Adrenal gland (tissue), 12 donors: Measurements from ENCODE around the gene RFX8. TPM values are rescaled to one million over a fixed set of nuclear protein-coding genes. Genes with fewer than 3 reads are reported as not detected.

Source experiments
- DNase-seq, 7 donors: peaks; one replicate each; pipeline ENCODE4 v3.0.0-alpha.2; 2019 to 2020
- H3K27ac ChIP-seq, 5 donors: fragments of 200-600 bp; sonication (generic) in 4 of 5; 1 replicate in 3 of 5; 2 replicates in 2 of 5; pipeline versions ENCODE4 v1.5.1 to v1.8.0; 2016 to 2020; ENCODE audit warnings: mild to moderate bottlenecking in 1 of 5
- H3K27me3 ChIP-seq: fragments of 200-600 bp; 2 replicates; pipeline ENCODE4 v1.8.0; 2021
- H3K36me3 ChIP-seq, 2 donors: fragments of 200-600 bp; replicated peaks in 1 of 2; 1 replicate in 1 of 2; 2 replicates in 1 of 2; pipeline versions ENCODE4 v1.5.1 to v1.8.0; 2018 to 2022
- H3K4me1 ChIP-seq, 2 donors: fragments of 200-600 bp; replicated peaks in 1 of 2; 1 replicate in 1 of 2; 2 replicates in 1 of 2; pipeline versions ENCODE4 v1.5.1 to v1.8.0; 2018 to 2021
- H3K4me3 ChIP-seq, 4 donors: fragments of 200-600 bp; sonication (generic) in 3 of 4; one replicate each; pipeline ENCODE4 v1.5.1; 2016 to 2018
- H3K9me3 ChIP-seq, 3 donors: fragments of 200-600 bp; sonication (generic) in 1 of 3; replicated peaks in 1 of 3; 1 replicate in 2 of 3; 2 replicates in 1 of 3; pipeline versions ENCODE4 v1.5.1 to v1.8.0; 2016 to 2021
- POLR2A ChIP-seq, 2 donors: fragments of 450-650 bp; IDR thresholded peaks; one replicate each; pipeline ENCODE4 v1.6.1; 2017; ENCODE audit warnings: antibody characterized with exemption in 2 of 2, mild to moderate bottlenecking in 2 of 2, moderate library complexity in 1 of 2
- whole genome bisulfite sequencing, 4 donors: extraction: QIAGEN DNeasy Blood & Tissue Kit in 2 of 4; methylation state at CpG; one replicate each; pipeline versions ENCODE4 v1.1.5 to v1.1.7; 2013 to 2017; 5-methylcytosine and 5-hydroxymethylcytosine counted together
- intact Hi-C, 2 donors: fragments of 100-400 bp; cut with DNase I; formaldehyde crosslinking; loops; one replicate each; pipeline versions ENCODE4 v1.14.1 to v1.15.0; 2022 to 2023
- polyA plus RNA-seq, 3 donors: library from polyadenylated mRNA; stranded (reverse); fragments of 200-250 nt in 2 of 3; fragments of 350-450 nt in 1 of 3; fragmentation: Illumina TruSeq in 1 of 3; extraction: RNeasy Lipid Tissue Mini Kit (QIAGEN cat#74804) in 1 of 3; gene quantifications; one replicate each; pipeline ENCODE4 v1.2.3, GENCODE V29; 2013 to 2014
- total RNA-seq, 9 donors: library from RNA; depleted of rRNA in 4 of 9; stranded (reverse); fragments of >200 nt in 4 of 9; fragments of 120-200 nt in 1 of 9; fragmentation: NEBNext Ultra II Directional in 1 of 9; extraction: Animal tissue kit (Norgen Biotek cat#: 25700) in 1 of 9; gene quantifications; one replicate each; pipeline versions ENCODE4 v1.1.0 to v1.2.4, GENCODE V29; 2013 to 2023
- TF ChIP-seq, protein P1 (sequence below), 6 experiments: fragments of 450-650 bp in 4 of 6; fragments of 200-600 bp in 2 of 6; sonication (generic) in 1 of 6; IDR thresholded peaks; 1 replicate in 5 of 6; 2 replicates in 1 of 6; pipeline versions ENCODE4 v1.5.1 to v1.8.0; 2016 to 2021; ENCODE audit warnings: antibody characterized with exemption in 6 of 6, mild to moderate bottlenecking in 2 of 6, moderate library complexity in 1 of 6
- donor health status: healthy with polysubstance abuse.
- donor health status: Bipolar disorder and iron deficiency.
- donor health status: DM: yes; HTN: yes; CAD: no.
- donor health status: DM: no; HTN: no; CAD: no.
- donor health status: DM: no; HTN: no; CAD: no.
- donor health status: DM: yes; HTN: yes; CAD: no.

Gene RFX8
- total and polyA plus RNA-seq, 12 donors: 0.14 to 21.8 (median 0.74) TPM; not detected in 4

DNA sequence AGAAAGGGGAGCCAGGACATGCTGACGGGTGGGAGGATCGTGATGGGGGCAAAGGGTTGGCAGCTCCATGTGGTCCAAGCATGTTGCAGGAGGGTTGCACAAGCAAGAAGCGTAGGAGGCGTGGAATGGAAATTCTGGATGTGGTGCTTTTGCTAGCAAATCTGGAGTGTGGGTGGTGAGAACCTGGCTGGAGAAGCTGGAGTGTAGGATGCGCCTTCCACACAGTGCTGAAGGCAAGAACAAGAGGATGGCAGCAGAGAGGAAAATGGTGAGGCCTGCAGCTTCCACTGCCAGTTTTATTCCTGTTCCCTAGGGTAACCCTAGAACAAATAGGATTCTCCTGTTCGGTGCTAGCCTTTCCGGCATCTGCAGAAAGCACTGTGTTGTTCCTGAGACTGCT, 110.0 kb downstream of the RFX8 start:
- DNase-seq: no peak
- no peaks in the 10 kb centered on the region for H3K36me3 ChIP-seq
- H3K9me3 ChIP-seq: no peaks in the 10 kb centered on the region
- no peaks in the 10 kb centered on the region for H3K27me3 ChIP-seq
- WGBS, 4 donors: 87 to 98% (median 93%) methylated on average over 6 to 7 of the region's 7 CpGs
- TF ChIP-seq, protein P1, sequence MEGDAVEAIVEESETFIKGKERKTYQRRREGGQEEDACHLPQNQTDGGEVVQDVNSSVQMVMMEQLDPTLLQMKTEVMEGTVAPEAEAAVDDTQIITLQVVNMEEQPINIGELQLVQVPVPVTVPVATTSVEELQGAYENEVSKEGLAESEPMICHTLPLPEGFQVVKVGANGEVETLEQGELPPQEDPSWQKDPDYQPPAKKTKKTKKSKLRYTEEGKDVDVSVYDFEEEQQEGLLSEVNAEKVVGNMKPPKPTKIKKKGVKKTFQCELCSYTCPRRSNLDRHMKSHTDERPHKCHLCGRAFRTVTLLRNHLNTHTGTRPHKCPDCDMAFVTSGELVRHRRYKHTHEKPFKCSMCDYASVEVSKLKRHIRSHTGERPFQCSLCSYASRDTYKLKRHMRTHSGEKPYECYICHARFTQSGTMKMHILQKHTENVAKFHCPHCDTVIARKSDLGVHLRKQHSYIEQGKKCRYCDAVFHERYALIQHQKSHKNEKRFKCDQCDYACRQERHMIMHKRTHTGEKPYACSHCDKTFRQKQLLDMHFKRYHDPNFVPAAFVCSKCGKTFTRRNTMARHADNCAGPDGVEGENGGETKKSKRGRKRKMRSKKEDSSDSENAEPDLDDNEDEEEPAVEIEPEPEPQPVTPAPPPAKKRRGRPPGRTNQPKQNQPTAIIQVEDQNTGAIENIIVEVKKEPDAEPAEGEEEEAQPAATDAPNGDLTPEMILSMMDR (IDR thresholded peaks at IDR 0.05): no peak
- TF ChIP-seq POLR2A (IDR thresholded peaks at IDR 0.05): no peak
- H3K4me3 ChIP-seq: no peak overlapping the region
- intact Hi-C loops: no loop called here
- H3K4me1 ChIP-seq: peaks cover 2 to 4% of the 10 kb centered on the region in 2 donors
- H3K27ac ChIP-seq: no peak overlapping the region

DNA sequence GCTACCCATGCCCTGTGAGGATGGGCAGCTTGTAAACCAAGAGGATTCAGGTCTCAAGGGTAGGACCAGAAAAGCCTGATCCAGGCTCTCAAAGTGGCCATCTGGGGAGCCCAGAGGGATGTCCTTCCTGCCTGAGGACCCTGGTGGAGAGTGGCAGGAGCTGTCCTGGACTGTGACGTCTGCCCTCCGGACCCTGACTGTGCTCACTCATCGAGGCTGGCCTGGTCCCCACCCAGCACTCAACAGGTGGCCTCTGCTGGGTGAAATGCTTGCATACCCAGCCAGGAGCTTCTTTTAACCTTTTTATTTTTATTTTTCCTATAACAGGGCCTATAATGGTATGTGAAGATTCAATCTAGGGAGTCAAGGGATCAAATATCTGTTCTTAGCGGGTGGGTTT, 112.1 kb downstream of the RFX8 start:
- H3K27ac ChIP-seq: no peak overlapping the region
- H3K4me3 ChIP-seq: no peak overlapping the region
- no peaks in the 10 kb centered on the region for H3K9me3 ChIP-seq
- peaks cover 5% of the 10 kb centered on the region in 2 donors for H3K4me1 ChIP-seq
- no peak for DNase-seq
- intact Hi-C loops: no loop called here
- TF ChIP-seq POLR2A (IDR thresholded peaks at IDR 0.05): no peak
- TF ChIP-seq, protein P1 (IDR thresholded peaks at IDR 0.05): no peak
- 78 to 92% (median 84%) methylated on average over 4 of the region's 4 CpGs for WGBS, 4 donors
- H3K27me3 ChIP-seq: no peaks in the 10 kb centered on the region
- H3K36me3 ChIP-seq: no peaks in the 10 kb centered on the region

DNA sequence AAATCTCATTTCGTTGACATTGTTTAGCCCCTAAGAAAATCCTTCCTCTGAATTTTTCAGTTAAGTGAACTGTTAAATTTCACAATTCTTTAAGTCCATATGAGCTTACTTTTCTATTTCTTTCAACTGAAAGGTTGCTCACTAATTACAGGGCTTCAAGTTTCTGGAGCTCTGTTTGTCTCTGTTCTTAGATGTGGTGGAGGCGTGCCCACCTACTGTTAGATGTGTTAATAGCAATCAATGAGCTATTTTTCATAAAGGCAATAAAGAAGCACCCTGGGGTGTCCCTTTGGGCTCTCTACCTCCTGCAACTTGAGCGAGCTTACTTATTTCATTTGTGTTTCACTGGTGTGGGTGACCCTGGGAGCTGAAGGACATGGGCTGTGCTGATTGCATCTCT, 112.6 kb downstream of the RFX8 start:
- H3K4me3 ChIP-seq: no peak overlapping the region
- peaks cover 5% of the 10 kb centered on the region in 2 donors for H3K4me1 ChIP-seq
- no peak for DNase-seq
- 78 to 94% (median 87%) methylated on average over 3 of the region's 3 CpGs for WGBS, 4 donors
- no peaks in the 10 kb centered on the region for H3K9me3 ChIP-seq
- H3K36me3 ChIP-seq: no peaks in the 10 kb centered on the region
- H3K27ac ChIP-seq: no peak overlapping the region
- intact Hi-C loops: no loop called here
- H3K27me3 ChIP-seq: no peaks in the 10 kb centered on the region
- TF ChIP-seq POLR2A (IDR thresholded peaks at IDR 0.05): no peak
- TF ChIP-seq, protein P1 (IDR thresholded peaks at IDR 0.05): no peak

DNA sequence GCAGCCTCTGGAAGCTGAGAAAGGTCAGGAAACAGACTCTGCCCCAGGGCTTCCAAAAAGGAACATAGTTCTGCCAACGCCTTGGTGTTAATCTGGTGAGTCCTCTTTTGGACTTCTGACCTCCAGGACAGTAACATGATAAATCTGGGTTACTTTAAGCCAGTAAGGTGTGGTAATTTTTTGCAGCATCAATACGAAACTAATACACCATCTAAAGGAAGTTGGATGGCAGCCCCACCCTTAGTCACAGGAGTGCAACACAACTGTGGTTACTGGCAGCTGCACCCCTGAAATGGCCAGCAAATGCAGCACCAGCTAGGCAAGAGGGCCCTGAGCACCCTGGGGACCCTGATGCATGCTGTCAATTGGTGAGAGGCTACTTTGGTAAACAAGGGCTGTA, 113.4 kb downstream of the RFX8 start:
- H3K27ac ChIP-seq: no peak overlapping the region
- no peak overlapping the region for H3K4me3 ChIP-seq
- no peaks in the 10 kb centered on the region for H3K27me3 ChIP-seq
- intact Hi-C loops: no loop called here
- H3K4me1 ChIP-seq: peaks cover 5% of the 10 kb centered on the region in 2 donors
- no peak for DNase-seq
- 45 to 74% (median 66%) methylated on average over 2 of the region's 2 CpGs for WGBS, 4 donors
- no peak for TF ChIP-seq POLR2A (IDR thresholded peaks at IDR 0.05)
- TF ChIP-seq, protein P1 (IDR thresholded peaks at IDR 0.05): no peak
- H3K9me3 ChIP-seq: no peaks in the 10 kb centered on the region
- H3K36me3 ChIP-seq: no peaks in the 10 kb centered on the region
